ENCODE results near the gene APH1A.

DNA sequence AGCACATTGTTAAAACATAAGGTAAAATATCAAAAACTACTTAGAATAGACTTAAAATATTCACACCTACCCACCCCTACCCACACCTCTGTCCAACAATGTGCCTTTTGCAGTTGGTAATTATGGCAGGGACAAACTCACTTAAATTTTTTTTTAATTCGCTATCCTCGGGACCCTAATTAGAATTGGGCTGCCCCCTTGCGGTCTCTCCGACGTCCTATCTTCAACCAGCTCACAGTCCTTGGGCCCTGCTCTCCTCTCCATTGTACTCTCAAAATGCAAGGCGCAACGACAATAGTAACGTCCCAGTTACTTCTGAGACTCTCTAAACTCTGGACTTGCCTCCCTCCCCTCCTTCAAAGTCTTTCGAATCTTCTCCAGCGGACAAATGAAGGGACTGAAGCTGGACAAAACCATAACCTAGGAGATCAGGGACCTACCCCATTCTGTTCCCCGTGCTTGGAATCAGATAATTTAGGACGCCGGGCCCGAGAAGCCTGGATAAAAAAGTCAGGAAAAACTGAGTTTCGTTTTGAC lies 12.5 kb upstream of the APH1A start:
- TF ChIP-seq, protein P1, sequence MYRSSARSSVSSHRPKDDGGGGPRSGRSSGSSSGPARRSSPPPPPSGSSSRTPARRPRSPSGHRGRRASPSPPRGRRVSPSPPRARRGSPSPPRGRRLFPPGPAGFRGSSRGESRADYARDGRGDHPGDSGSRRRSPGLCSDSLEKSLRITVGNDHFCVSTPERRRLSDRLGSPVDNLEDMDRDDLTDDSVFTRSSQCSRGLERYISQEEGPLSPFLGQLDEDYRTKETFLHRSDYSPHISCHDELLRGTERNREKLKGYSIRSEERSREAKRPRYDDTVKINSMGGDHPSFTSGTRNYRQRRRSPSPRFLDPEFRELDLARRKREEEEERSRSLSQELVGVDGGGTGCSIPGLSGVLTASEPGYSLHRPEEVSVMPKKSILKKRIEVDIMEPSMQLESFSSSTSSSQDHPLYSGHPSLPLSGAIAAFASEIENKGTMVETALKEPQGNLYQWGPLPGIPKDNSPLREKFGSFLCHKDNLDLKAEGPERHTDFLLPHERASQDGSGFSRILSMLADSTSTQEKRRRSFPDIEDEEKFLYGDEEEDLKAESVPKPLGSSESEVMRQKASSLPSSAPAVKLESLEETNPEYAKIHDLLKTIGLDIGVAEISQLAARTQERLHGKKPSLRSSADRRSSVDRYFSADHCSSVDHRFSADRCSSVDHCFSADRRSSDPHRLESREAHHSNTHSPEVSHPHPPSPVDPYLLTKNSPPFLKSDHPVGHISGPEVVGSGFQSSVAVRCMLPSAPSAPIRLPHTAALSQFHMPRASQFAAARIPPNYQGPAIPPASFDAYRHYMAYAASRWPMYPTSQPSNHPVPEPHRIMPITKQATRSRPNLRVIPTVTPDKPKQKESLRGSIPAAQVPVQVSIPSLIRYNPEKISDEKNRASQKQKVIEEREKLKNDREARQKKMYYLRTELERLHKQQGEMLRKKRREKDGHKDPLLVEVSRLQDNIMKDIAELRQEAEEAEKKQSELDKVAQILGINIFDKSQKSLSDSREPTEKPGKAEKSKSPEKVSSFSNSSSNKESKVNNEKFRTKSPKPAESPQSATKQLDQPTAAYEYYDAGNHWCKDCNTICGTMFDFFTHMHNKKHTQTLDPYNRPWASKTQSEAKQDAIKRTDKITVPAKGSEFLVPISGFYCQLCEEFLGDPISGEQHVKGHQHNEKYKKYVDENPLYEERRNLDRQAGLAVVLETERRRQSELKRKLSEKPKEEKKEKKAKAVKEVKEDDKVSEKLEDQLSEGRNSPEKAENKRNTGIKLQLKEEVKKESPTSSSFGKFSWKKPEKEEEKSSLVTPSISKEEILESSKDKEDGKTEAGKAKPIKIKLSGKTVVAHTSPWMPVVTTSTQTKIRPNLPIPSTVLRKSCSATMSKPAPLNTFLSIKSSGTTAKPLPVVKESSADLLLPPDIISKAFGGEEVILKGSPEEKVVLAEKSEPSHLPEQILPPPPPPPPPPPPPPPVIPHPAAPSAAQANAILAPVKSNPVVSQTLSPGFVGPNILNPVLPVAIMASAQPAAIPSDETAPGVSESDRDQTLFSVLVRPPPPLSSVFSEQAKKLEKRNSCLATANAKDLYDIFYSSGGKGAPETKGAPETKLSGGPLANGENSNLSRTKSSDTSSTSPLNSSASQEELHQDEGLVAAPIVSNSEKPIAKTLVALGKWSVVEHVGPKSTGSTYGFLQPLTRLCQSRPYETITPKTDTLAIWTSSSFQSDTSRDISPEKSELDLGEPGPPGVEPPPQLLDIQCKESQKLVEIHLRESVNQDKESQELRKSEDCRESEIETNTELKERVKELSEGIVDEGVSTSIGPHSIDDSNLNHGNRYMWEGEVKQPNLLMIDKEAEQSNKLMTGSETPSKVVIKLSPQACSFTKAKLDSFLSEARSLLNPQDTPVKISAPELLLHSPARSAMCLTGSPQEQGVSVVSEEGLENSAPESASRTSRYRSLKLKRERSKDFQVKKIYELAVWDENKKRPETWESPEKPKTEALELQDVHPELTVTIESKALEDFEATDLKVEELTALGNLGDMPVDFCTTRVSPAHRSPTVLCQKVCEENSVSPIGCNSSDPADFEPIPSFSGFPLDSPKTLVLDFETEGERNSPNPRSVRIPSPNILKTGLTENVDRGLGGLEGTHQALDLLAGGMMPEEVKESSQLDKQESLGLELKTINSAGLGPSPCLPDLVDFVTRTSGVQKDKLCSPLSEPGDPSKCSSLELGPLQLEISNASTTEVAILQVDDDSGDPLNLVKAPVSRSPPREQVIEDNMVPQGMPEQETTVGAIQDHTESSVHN (IDR thresholded peaks at IDR 0.05; ENCODE audit: borderline replicate concordance in 1 of 2, low read depth in 1 of 2), result no peak
- no peak for TF ChIP-seq NFYB (IDR thresholded peaks at IDR 0.05; ENCODE audit: extremely low read depth, insufficient read length)
- TF ChIP-seq, protein P2, sequence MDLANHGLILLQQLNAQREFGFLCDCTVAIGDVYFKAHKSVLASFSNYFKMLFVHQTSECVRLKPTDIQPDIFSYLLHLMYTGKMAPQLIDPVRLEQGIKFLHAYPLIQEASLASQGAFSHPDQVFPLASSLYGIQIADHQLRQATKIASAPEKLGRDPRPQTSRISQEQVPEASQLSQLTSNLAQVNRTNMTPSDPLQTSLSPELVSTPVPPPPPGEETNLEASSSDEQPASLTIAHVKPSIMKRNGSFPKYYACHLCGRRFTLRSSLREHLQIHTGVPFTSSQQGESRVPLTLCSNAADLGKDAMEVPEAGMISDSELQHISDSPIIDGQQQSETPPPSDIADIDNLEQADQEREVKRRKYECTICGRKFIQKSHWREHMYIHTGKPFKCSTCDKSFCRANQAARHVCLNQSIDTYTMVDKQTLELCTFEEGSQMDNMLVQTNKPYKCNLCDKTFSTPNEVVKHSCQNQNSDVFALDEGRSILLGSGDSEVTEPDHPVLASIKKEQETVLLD (IDR thresholded peaks at IDR 0.05), result no peak

All from K562 (cell line).